GM03348 (cell line): ENCODE results near the gene HPSE2.

Experiments
- DNase-seq: peaks from one replicate; pipeline ENCODE4 v3.0.0; 2012; ENCODE audit warnings: low spot score

The HPSE2 gene

DNA sequence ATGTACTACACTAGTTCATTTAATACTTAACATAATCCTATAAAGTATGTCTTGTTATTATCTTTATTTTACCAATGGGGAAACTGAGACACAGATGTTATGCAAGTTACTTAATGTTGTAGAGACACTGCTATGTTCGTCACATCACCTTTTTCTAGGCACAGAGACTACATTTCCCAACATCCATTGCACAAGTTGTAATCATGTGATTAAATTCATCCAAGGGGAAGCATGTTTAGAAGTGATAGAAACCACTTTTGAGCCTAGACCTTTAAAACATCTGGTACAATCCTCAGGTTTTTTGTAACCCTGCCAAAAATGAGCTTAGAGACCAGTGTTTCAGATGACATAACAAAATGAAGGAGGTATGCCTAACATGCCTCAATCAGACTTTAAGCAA is 402.1 kb downstream of the HPSE2 start:
- DNase-seq: no peak

DNA sequence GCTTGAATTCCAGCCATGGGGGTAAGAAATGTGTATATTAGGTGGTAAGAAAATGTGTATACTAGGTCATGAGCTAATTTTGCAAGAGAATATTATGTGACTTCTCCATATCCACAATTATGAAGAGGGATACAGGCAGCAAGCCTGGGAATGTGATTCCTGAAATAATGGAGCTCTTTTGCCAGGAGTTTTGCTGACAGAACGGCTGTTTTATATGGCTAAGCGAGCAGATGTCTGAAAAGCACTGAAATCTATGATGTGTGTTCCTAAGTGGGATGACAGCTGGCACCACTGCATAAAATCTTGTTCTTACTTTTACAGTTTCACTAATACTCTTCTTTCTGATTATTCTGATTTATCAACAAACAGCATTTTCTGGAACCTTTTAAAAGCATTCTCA is 402.9 kb downstream of the HPSE2 start:
- no peak for DNase-seq

DNA sequence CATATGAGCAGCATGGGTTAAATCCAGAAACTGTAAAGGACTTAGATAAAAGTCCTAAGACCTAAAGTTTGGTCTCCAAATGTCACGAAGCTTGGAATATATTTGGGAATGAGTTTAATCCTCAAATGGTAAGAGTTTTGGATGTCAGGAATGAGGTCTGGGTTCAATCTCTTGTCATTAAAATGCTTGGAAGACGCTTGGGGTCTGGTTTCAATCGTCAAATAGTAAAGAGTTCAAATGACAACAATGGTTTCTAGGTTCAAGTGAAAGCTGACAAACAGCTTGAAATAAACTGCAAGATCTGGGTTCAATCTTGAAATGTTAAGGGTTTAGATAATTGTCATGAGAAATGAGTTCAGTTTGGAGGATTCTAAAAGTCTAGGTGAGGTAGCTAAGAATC is 403.5 kb downstream of the HPSE2 start:
- no peak for DNase-seq

DNA sequence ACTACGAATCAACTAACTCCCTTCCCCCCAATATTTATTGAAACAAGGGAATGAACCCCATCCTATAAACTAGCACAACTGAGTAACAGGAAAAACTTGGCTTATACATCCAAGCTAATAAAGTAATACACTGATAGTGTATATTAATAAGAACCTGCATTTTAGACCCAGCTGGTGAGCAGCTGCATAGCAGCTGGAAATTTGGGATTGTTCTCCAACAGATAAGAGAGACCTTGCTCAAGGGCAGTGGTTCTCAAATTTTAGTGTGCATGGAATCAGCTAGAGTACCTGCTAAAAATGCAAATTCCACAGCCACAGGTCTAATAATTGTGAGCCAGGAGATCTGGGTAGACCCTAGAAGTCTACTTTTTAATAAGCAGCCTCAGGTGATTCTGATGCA is 404.3 kb downstream of the HPSE2 start:
- DNase-seq: no peak

DNA sequence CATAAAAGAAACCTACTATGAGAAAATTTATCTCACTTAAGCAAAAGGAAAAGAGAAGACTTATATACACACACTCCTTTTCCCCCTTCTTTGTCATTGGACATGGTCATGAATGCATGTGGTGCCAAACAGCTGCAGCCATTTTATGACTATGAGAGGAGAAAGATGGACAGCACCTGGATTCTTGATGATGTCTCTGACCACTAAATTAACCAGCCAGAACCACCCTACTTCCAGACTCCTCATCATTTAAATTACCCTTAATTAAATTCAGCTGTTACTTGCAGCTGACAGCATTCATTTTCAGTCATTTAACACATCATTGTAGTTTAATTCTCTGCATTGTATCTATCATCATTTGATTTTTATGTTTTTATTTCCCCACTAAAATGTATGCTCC is 409.9 kb downstream of the HPSE2 start:
- no peak for DNase-seq

DNA sequence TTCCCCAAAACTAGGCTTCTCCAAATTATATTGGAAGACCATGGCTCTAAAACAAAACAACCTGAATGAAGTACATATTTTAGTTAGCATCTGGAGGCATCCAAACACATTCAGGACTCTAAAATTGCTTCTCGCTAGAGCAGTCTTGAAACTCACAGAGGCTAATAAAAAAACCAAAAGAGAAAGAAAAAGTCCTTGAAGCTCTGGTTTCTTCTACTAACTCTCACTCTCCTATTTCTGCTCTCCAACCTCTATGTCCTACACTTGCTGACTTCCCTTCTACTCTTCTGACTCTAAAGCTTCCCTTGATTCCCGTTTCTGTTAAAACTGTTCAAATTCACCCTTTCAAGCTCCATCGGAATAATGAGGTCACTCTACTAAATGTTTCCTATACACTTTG is 418.3 kb downstream of the HPSE2 start:
- DNase-seq: no peak

DNA sequence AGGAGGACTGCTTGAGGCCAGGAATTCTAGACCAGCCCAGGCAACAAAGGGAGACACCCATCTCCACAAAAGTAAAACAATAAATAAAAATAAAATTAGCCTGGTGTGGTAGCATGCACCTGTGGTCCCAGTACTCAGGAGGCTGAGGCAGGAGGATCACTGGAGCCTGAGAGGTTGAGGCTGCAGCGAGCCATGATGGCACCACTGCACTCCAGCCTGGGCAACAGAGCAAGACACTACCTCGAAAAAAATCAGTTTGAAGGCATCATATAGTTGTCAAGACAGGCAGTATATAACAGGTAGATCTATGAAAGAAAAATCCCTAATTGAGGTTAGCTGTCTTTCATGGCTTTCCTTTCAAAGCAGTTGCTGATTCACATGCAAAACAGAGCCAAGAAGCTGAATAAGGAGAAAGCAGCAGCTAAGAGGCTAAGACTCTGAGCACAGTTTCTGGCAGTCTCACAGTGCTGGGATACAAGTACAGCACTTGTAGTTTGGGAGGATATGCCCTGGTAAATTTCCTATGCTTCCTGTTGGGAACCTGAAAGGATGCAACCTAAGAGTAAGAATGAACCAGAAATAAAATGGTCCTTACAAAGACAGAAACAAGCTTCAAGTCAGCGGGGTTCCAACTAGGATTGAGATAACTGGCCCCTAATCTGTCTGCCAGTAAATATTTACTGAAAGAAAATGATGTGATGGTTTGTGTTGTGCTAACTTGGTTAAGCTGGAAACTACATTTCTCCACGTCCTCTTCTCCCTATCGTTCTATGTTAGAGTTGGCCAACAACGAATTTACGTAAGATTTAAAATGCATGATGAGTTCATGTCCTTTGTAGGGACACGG is 420.4 kb downstream of the HPSE2 start:
- no peak for DNase-seq

DNA sequence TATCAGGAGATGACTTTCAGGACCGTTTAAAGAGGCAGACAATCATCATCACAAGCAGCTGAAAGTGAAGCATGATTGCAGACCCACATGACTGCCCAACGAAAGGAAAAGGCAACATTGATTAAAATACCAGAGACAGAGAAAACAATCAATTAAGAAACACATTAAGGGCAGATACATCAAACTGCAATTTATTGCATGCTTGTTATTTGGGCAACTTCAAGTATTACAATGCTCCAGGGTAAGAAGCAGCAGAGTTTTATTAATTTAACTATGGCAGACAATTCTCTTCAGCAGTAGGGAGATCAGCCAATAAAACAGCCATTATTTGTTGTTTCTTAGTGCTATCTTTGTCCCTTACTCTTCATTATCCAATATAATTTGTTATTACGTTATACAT is 421.2 kb downstream of the HPSE2 start:
- no peak for DNase-seq

DNA sequence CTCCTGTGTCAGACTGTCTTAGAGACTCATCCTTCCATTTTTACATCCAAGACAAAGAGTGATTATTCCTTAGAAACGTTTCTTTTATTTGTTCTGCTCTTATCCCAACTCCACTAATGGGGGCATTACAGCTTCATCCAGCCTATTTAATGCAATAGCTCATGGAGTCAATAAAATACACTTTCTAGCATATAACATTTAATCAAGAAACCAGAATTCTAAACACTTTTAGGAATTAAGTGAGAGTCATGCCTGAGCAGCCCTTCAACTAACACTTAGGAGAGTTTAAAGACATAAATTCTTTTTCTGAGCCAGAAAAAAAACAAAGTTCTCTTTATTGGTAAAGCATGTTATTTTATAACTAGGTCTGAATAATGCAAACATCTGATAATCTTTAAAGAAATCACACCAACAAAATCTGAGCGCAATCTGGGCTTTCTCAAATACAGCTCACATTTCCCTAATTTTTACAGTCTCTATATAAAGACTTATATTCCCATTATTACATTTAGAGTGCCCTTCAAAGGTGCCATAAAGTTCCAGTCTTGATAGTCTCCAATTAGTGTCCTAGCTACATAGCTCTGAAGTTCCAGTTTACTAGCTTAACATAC is 427.3 kb downstream of the HPSE2 start:
- no peak for DNase-seq

DNA sequence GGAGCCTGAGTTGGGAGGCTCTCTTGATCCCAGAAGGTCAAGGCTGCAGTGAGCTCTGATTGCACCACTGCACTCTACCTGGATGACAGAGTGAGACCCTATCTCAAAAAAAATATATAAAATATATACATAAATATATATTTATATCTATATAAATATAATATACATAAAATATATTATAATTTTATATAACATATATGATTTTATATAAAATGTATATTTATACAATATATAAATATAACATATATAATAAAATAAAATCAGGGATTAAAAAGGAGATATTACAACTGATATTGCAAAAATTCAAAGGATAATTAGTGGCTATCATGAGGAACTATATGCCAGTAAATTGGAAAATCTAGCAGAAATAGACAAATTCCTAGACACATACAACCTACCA is 435.4 kb downstream of the HPSE2 start:
- DNase-seq: no peak

DNA sequence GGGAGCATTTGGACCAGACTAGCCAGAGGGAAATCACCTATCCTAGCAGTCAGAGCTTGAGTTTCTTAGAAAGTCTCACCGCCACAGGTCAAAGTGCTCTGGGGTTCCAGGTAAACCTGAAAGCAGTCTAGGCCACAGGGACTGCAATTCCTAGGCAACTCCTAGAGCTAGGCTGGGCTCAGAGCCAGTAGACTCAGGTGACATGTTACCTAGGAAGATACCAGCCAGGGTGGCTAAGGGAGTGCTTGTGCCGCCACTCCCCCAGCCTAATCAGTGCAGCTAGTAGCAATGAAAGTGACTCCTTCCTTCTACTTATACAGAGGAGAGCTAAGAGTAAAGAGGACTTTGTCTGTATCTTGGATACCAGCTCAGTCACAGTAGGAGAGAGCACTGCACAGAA is 440.2 kb downstream of the HPSE2 start:
- DNase-seq: no peak

DNA sequence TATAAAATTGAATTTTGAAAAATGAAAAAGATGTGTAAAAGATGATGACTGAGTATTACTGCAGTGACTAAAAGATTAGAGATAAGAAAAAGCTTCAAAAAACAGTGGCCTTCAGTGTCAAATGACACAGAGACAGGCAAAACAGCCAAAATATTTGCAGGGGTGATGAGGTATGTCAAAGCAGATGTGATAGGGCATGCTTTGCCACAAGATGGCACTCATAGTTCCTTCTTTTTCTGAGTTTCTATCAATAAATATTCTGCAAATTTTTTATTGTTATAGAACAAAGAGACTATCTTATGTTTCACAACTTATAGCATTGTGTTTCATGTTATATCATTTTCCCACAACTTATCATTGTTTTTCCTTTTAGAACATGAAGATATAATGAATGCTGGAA is 444.8 kb downstream of the HPSE2 start:
- peak; percentile 3 for DNase-seq

DNA sequence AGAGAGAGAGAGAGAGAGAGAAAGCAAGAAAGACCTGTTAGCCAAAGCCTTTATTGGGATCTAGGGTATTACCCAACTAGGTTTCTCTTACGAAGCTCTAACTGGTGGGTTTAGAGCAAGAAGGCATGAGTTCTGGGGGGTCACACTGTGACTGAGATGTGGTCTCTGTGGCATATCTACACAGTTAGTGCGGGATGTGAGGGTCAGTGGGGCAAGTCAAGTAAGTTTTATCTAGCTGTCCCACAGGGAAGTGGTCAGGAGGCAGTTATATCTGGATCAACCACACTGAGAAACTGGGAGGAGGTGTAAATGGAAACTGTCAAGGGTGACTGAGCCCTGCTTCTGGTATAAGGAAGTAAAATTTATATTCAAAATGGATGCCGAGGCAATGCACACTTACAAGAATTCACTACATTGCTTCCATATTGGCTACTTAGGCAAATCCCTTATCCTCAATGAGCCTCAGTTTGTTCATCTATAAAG is 457.3 kb downstream of the HPSE2 start:
- no peak for DNase-seq

DNA sequence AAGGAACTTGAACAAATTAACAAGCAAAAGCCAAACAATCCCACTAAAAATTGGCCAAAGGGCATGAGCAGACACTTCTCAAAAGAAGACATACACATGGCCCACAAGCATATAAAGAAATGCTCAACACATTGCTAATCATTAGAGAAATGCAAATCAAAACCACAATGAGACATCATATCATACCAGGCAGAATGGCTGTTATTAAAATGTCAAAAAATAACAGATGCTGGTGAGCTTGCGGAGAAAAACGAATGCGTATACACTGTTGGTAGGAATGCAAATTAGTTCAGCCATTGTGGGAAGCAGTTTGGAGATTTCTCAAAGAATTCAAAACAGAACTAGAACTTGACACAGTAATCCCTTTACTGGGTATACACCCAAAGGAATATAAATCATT is 477.2 kb downstream of the HPSE2 start:
- DNase-seq: no peak

DNA sequence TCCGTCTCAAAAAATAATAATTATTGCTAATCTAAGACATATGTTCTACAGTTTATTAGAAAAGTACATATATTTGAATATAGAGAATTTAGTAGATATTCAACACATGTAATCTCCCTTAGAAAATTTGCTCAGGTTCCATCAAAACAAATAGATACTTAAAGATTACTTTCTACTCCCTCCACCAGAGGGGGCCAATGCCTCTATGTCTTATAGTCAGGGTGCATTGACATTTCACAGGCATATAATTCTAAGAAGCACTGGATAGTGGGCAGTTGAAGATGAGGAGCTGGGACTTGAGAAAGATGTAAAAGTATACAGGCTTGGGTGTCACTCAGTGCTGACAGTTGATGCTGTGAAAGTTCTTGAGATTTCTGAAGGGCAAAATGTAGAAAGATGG is 487.4 kb downstream of the HPSE2 start:
- DNase-seq: peak; percentile 19

DNA sequence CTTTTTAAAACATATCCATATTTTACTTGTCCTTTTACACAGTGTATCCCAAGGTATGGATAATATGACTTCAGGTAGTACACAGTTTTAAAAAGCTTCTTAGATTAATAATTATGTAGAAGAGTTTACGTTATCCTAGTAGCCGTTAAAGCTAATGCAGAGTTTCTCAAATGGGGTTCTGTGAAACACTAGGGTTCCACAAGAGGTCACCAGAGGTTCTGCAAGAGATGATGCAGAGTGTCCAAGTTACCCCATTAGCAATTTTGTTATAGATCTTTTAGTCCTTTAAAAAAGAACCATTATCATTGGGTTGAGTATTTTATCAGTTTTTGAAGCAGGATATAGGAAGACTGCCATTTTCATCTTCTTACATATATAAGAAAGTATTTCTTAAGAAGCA is 490.0 kb downstream of the HPSE2 start:
- no peak for DNase-seq

DNA sequence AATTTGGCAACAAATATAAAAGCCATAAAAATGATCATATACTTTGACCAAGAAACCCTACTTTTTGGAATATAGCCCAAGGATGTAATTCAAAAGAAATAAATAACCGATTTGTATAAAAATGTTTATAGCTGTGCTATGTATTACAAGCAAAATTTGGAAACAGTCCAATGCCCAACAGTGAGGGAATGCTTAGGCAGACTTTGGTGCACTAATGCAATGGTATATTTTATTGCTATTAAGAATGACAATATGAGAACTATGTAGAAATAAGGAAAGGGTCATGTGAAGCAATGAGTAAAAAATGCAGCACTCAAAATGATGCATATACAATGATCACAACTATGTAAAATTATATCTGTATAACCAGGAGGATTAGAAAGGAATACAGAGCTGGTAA is 515.1 kb downstream of the HPSE2 start:
- DNase-seq: no peak

DNA sequence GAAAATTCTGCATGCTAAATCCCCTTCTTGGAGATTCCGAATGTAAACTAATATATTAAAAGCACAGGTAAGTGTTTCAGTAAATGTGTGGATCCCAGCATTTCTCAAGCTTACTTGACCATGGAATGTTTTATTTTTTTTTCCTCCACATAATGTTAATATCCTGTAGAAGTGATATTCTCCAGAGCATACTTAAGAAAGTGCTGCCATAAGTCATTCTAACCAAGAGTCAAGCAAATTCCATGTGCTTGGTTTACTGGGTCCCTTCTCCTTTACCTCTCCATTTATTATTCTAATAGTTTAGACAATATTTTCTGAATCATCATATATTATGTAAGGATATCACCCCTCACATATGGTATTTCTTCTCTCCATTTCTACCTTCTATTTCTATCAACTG is 522.1 kb downstream of the HPSE2 start:
- no peak for DNase-seq

DNA sequence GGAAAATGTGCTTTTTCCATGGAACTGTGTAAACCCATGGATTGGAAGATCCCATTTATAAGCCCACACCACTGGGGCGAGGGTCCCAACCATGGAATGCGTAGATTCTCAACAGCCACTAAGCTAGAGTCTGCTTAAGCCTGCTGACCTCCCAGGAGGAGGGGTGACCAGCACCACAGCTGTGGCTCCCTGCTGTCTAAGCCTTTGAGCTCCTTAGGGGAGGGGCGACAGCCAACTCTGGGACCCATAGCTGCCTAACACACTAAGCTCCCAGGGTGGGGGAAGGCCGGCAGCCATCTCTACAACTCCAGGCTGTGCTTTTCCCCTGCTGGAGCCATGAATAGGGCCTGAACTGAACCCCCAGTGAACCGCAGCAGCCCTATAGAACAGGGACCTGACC is 539.1 kb downstream of the HPSE2 start:
- DNase-seq: no peak

DNA sequence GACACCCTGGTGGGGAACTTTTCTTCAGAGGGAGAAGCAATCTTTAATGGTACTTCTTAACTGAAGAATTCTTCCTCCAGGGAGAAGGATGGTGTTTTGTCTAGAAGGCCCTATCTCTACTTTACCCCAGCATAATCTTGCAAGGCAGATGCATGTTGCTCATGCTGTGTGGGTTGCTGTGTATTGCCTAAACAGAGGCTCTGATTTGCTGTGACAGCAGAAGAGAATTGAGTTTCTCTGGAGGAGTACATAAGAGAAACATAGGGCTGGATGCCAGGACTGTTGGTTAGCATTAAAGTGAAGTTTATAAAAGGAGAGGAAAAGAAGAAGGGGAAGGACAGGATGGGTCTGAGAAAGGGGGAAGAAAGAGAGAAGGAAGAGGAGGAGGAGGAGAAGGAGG is 540.8 kb downstream of the HPSE2 start:
- no peak for DNase-seq

DNA sequence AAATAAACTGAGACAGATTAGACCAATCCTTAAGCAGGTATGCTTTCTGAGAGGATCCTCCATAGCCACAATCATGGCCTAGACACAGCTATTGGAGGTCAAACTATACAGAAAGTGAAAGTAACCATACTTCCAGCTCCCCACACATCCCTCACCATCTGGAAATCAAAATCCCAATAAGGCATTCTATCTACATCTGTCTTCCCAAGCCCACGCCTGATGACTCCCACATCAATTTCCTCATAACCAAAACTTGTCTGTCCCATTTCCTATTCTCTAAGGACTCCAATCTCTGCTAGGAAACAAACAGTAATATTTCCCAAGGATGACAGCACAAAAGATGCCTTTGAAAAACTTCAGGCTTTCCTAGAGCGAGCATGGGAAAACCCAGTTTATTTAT is 541.6 kb downstream of the HPSE2 start:
- DNase-seq: peak; percentile 9

DNA sequence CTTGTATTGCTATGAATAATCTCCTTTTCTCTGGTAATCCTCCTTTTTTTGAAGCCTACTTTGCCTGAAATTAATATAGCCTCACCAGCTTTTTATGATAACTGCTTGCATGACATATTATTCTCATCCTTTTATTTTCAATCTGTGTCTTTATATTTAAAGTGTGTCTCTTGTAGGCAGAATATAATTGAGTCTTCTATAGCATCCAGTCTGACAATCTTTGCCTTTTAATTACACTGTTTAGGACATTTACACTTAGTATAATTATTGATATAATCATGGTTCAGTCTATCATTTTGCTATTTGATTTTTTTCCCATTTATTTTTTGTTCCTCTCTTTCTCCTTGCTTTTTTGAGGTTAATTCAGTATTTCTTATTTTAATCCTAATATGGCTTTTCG is 548.0 kb downstream of the HPSE2 start:
- DNase-seq: no peak

DNA sequence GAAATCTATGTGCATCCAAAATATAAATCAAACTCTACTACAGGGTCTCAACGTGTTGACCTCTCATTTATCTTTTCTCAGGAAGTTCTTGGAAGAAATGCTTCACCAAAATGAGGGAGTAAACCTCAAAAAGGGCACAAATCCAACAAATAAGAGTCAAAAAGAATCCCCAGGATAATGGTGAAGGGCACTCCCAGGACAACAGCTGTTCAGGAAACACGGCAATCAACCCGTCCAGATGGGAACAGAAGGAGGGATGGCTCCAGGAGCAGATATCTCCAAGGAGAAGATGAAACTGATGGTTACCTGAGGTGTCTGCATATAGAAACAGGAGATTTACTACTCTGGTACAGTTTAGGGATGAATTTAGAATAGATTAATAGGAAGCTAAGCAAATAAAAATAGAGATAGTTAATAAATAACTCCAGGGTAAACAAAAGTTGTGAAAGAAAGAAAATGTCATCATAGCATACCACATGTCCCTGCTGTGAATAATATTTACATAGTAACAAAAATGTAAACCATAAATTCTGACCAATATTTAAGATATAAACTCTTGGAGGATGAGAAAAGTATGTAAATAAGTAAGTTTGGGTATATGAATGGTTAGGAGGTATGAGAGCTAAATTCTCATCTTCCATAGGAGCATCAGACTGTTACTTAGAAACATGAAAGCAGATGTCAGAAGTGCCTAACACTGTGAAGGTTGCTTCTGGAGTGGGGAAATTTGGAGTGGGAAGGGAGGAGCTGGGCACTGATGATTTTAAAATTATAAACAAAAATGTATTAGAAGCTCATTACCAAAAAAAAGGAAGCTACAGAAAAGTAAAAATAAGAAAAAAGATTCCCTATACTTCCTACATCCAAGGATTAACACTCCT is 551.4 kb downstream of the HPSE2 start:
- DNase-seq: no peak
